HL-60 (cell line): ENCODE data around the gene AMN1.

Source experiments
- GABPA ChIP-seq: IDR thresholded peaks from 2 replicates; pipeline ENCODE4 v1.6.1; 2012; ENCODE audit warnings: low read depth
- POLR2AphosphoS5 ChIP-seq: IDR thresholded peaks from 2 replicates; pipeline ENCODE4 v1.6.1; 2012; ENCODE audit warnings: low read depth
- TF ChIP-seq, protein P1 (sequence below): IDR thresholded peaks from one replicate; pipeline ENCODE4 v1.5.1; 2011; ENCODE audit warnings: low read length, control low read depth, inconsistent platforms; ENCODE audit not compliant: insufficient read depth
- TF ChIP-seq, protein P2 (sequence below): IDR thresholded peaks from 2 replicates; pipeline ENCODE4 v1.6.1; 2012; ENCODE audit warnings: low read depth; ENCODE audit not compliant: insufficient replicate concordance

DNA sequence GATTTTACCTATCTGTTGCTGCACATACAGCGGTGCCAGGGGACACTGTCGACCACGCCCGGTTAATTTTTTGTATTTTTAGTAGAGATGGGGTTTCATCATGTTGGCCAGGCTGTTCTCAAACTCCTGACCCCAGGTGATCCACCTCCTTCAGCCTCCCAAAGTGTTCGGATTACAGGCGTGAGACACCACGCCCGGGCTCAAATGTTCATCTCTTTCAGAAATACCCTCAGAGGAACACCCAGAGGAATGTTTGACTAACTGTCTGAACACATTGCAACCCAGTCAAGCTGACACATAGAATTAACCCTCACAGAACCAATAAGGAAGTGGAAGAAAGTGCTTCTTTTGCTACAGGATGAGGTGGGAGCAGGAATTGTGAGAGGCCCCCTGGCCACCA is 84.3 kb downstream of the AMN1 start:
- TF ChIP-seq, protein P1, sequence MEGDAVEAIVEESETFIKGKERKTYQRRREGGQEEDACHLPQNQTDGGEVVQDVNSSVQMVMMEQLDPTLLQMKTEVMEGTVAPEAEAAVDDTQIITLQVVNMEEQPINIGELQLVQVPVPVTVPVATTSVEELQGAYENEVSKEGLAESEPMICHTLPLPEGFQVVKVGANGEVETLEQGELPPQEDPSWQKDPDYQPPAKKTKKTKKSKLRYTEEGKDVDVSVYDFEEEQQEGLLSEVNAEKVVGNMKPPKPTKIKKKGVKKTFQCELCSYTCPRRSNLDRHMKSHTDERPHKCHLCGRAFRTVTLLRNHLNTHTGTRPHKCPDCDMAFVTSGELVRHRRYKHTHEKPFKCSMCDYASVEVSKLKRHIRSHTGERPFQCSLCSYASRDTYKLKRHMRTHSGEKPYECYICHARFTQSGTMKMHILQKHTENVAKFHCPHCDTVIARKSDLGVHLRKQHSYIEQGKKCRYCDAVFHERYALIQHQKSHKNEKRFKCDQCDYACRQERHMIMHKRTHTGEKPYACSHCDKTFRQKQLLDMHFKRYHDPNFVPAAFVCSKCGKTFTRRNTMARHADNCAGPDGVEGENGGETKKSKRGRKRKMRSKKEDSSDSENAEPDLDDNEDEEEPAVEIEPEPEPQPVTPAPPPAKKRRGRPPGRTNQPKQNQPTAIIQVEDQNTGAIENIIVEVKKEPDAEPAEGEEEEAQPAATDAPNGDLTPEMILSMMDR = no peak
- TF ChIP-seq, protein P2, sequence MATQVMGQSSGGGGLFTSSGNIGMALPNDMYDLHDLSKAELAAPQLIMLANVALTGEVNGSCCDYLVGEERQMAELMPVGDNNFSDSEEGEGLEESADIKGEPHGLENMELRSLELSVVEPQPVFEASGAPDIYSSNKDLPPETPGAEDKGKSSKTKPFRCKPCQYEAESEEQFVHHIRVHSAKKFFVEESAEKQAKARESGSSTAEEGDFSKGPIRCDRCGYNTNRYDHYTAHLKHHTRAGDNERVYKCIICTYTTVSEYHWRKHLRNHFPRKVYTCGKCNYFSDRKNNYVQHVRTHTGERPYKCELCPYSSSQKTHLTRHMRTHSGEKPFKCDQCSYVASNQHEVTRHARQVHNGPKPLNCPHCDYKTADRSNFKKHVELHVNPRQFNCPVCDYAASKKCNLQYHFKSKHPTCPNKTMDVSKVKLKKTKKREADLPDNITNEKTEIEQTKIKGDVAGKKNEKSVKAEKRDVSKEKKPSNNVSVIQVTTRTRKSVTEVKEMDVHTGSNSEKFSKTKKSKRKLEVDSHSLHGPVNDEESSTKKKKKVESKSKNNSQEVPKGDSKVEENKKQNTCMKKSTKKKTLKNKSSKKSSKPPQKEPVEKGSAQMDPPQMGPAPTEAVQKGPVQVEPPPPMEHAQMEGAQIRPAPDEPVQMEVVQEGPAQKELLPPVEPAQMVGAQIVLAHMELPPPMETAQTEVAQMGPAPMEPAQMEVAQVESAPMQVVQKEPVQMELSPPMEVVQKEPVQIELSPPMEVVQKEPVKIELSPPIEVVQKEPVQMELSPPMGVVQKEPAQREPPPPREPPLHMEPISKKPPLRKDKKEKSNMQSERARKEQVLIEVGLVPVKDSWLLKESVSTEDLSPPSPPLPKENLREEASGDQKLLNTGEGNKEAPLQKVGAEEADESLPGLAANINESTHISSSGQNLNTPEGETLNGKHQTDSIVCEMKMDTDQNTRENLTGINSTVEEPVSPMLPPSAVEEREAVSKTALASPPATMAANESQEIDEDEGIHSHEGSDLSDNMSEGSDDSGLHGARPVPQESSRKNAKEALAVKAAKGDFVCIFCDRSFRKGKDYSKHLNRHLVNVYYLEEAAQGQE = no peak
- TF ChIP-seq GABPA (no peak), POLR2AphosphoS5 (no peak)
